GM18951 (cell line): Measurements from ENCODE around the gene ANAPC15.
A peak's percentile ranks its signal among the peaks of the same experiment; 100 is the strongest.

ENCODE experiments used
- POLR2A ChIP-seq: IDR thresholded peaks from 4 replicates; pipeline ENCODE4 v1.6.1; 2011; ENCODE audit warnings: mild to moderate bottlenecking; ENCODE audit not compliant: insufficient read length, insufficient read depth; ENCODE audit errors: extremely low read depth
- in situ Hi-C: fragments of 300-500 bp; cut with MboI; formaldehyde crosslinking; loops from one replicate; pipeline ENCODE4 v1.12.0; 2022; ENCODE audit warnings: low sequenced_read_pairs, mixed read lengths, inconsistent platforms; ENCODE audit not compliant: unreplicated experiment

Gene ANAPC15

DNA sequence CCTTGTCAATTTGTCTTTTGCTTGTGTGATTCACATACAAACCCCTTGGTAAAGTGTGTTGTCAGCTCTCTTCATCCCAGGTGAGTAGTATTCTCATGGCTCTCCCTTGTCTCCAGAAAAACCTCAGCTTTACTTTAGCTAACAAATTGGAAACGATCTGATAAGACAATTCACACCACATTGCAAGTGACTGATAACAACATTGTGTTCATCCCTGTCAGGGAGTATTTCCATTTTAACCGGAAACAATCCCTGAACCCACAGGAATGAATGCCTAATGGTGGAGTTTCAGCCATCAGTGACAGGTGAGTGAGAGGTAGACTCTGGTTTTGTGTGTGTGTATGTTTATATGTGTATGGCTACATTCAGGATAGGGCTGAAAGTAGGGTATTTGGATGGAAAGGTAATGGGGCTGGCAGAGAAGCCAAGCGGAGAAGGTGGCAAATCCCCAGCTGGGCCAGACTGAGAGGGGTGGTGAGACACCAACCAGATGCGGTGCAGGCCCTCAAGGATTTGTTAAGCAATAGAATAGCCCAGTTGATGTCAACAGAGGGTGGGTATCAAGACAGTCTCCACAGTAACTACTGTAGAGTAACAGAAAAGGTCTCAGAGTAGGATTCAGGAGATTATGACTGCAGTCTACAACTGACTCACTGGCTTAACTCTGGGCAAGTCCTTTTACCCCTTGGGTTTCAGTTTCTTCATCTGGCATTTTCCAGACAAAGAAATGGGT, 24.3 kb downstream of the ANAPC15 start:
- in situ Hi-C loops, result no loop called here
- TF ChIP-seq POLR2A, result no peak

DNA sequence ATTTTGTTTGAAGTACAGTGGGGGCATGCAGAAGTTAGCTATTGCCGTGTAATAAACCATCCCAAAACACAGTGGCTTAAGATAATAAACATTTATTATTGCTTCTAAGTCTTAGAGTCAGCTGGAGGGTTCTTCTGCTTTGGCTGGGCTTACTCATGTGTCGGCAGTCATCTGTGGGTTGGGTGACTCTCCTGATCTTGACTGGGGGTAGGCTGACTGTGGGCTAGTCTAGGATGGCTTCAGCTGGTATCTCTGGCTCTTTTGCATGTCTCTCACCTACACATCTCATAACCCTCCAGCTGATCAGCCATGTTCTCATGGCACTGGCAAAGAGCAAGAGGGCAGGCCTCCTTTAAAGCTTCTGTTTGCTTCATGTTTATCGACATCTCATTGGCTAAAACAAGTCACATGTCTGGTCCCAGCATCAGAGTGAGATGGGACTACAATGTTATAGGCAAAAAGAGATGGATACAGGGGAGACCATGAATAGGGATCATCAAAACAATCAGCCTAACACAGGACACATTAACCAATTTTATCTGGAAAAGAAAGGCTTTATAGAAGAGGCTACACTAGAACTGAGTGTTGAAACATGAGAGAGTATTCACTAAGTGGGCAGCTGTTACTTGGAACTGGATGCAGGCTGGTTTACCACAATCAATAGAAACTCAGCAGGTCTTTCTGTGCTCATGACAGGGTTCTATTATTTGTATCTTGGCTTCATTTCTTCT, 26.7 kb downstream of the ANAPC15 start:
- in situ Hi-C loops, result no loop called here
- TF ChIP-seq POLR2A, result no peak

DNA sequence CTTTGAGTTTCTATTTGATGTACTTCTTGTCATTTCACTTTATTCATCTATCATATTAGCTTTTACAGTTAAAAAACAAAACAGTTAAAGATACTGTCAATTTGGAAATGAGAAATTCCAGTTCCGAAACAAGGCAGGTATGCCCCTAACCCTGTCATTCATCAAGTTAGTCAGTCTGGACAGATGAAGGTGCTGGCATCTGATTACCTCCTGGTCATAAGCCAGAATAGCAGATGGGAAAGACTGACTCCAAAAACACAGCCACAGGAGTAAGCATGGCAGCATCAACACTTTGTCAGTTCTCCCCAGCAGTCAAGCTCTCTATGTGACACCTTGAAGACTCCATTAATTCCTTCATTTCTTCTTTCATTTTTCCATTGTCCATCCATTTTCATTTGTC, 27.5 kb downstream of the ANAPC15 start:
- in situ Hi-C loops, result no loop called here
- TF ChIP-seq POLR2A, result no peak

DNA sequence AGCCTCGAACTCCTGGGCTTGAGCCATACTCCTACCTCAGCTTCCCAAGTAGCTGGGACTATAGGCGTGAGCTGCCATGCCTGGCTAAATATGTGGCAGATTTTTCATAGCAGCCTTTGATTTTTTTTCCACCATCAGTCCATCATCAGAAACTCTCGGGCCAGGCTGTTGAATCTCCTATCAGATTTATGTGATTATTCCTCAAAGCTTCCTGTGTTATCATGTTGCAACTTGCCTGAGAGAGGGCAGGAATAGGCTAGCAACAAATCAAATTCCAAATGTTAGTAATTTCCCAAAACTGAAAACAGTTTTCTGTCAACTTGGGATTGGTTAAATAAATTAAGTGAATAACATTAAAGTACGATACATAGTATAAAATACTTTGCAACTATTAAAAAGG, 28.4 kb downstream of the ANAPC15 start:
- in situ Hi-C loops, result no loop called here
- no peak for TF ChIP-seq POLR2A

DNA sequence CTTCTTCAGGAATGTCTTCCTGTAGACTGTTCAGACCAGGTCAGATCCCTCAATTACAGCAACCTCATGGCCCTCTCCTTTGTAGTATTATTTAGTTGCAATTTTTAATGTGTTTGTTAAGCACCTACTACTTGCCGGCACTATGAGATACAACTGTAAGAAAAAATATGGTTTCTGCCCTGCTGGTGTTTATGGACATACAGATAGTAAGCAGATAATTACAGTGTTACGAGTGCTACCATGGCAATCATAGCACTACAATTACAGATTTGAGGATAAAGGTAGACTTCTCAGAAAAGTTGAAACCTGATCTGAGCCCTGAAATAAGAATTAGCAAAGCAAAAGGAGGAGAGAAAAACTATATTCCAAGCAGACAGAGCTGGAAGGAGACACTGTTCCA, 29.1 kb downstream of the ANAPC15 start:
- no peak for TF ChIP-seq POLR2A
- in situ Hi-C loops, result no loop called here

DNA sequence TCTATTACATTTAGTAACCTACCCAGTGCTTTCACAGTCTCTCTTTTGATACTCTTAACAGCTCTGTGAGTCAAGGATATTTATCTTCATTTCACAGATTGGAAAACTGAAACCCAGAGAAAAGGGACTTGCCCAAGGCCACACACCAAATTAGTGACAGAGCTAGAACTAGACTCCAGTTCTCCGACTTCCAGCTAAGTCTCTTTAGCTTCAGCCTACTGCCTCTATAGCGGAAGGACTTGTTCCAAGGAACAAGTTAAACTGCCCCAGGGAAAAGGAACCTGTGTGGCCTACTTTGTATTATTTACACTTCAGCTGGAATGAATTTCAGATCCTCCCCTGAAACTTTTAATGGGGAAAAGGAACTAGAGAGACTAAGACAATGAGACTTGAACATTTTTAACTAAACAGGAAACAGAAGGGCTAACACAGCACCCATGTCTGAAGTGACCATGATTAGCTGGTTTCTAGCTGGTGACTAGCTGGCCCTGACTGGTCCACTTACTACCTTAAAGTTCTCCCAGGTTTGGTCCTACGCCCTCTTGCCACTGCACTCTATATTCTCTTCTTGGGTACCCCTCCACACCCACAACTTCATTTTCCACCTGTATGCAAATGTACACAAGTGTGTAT, 30.6 kb downstream of the ANAPC15 start:
- no peak for TF ChIP-seq POLR2A
- in situ Hi-C loops, result no loop called here

DNA sequence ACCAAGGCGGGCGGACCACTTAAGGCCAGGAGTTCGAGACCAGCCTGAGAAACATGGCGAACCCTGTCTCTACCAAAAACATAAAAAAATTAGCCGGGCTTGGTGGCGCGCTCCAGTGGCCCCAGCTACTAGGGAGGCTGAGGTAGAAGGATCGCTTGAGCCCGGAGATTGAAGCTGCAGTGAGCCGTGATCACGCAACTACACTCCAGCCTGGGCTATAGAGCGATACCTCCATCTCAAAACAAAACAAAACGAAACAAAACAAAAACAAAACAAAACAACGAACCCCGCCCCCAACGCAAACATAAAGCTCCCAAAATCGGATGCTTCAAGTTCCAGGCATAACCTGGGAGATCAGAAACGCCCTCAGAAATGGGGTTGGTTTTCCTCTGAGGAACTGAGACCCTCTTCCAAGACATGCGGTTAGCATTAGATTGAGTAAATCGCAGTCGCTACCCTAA, 31.3 kb downstream of the ANAPC15 start:
- no peak for TF ChIP-seq POLR2A
- in situ Hi-C loops, result no loop called here

DNA sequence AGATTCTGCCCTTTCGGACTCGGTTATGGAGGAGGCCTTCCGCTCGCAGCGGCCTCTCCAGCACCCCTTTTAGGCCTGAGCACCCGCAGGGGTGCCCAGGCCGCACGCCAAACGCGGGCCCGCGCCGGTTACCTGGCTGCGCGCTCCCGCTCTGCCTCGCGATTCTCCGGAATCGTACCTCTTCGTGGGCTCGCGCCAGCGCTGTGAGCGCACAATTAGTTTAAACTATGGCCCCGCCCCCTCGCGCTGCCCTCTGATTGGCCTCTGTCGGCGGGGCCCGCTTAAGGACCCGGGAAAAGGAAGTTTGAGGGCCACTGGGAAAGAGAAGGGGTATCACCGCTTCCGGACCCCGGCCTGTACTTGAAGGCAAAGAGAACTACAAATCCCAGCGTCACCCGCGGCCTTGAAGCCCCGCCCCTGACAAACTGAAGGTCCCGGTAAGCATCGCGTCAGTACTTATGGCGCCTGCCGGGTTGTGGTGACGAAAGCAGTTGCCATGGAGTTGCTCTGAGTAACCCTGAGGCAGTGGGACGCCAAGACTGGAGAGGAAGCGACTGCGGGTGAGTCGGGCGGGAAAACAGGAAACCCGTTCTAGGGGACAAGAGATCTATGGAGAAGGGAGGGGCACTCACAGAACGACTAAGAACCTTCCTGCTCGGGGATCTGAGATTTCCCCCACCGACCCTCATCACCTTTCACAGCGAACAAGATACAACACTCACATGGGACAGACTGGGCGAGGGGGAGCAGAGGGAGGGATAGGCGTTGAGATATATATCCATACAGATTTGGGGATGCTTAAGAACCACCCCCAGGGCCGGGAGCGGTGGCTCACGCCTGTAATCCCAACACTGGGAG, 31.9 kb downstream of the ANAPC15 start, which contains the start of the genes LRRC51 and NUMA1:
Gene LRRC51, plus strand, starts transcription at position 525 of the 858 bp plus-strand sequence. CDS start 8,234 bp downstream, outside the sequence.
Gene NUMA1, minus strand, starts transcription at position 217 of the 858 bp plus-strand sequence. CDS start 44,599 bp downstream, outside the sequence.
- TF ChIP-seq POLR2A, result peak; percentile 84
- in situ Hi-C loops, result no loop called here

DNA sequence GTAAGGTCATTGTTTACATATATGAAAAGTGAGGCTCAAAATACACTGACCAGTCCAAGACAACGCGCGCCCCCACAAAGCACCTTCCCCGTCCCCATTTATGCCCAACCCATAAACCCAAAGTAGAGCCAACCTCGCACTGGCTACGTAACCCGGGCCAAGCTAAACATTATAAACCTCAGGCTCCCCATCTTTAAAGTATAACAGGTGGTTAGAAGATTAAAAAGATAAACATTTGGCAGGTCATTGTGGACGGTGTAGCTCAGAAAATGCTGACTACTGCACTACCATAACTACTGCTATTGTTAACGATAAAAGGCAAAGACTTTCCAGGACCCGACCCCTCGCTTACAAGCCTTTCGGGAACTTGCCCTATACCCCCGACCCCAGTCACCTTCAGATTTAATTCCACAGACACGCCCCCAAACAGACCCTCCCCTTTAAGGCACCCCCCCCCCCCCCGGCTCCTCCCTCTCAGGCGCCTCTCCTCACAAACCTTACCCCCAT, 32.6 kb downstream of the ANAPC15 start:
- no peak for TF ChIP-seq POLR2A

DNA sequence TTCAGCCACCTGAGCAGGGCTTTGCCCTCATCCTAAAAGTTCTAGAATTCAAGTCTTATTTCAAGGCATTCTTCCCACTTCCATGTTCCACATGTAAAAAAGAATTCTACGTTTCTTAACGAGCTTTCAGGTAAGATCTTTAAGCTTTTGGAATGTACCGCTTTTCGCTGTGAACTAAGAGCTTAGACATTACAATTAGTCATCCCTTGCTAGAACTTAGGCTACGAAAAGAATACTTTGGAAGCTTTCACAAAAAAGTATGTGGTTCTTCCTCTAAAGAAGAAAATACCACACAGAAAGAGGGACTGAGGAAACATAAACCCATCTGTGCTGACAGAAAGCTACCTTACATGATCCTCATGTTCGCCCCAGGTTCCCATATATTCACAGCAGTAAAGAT, 34.0 kb downstream of the ANAPC15 start:
- in situ Hi-C loops, result no loop called here

More for the DNA sequence above, 32.6 kb downstream of the ANAPC15 start:
- in situ Hi-C loops, result no loop called here

DNA sequence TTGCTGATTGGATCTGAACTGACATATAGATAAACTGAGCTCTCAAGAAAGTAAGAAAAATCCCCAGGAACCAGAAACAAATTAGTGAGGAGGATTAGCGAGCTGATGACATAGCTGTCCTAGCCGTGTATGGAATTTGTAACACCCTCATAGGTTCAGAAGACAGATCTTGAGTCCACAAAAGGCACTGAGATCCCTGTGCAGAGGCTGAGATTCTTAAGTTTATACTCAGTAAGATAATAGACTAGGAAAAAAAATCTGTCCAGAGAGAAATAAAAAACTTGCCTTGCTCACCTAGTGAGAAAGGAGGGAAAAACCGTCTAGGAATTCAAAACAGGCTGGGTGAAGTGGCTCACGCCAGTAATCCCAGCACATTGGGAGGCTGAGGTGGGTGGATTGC, 36.7 kb downstream of the ANAPC15 start:
- no peak for TF ChIP-seq POLR2A
- in situ Hi-C loops, result no loop called here

More for the DNA sequence above, 34.0 kb downstream of the ANAPC15 start:
- no peak for TF ChIP-seq POLR2A

DNA sequence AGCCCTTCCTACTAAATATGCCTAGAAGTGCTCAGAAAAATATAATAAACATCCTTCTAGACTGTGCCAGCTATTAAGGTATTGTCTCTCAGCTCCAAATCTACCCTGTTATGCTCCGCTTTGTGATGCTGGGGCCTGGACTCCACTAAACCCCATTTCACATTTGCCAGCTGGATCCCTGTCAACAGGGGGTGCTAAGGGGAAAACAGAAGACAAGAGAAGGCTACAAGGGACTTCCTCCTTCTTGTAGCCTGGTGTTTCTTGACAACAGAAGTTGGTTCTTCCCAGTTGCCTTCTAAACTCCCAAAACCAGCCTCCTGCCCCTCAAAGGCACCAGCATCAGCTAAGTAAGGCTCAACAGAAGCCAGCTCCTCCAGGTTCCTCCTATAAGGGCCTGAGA, 37.4 kb downstream of the ANAPC15 start:
- in situ Hi-C loops, result no loop called here
- no peak for TF ChIP-seq POLR2A
